HEK293 (cell line): ENCODE measurements around the gene MYMK.

Source experiments
- INSM2 ChIP-seq: fragments of 450-650 bp; formaldehyde crosslinking; IDR thresholded peaks from 2 replicates; pipeline ENCODE4 v1.5.1; 2016; ENCODE audit warnings: missing biosample characterization, missing genetic modification characterization
- ZNF239 ChIP-seq: fragments of 450-650 bp; formaldehyde crosslinking; IDR thresholded peaks from 2 replicates; pipeline ENCODE4 v1.5.1; 2016; ENCODE audit warnings: missing biosample characterization, missing genetic modification characterization
- ZNF404 ChIP-seq: fragments of 450-650 bp; formaldehyde crosslinking; IDR thresholded peaks from 2 replicates; pipeline ENCODE4 v1.5.1; 2017; ENCODE audit warnings: missing biosample characterization, missing genetic modification characterization
- ZNF501 ChIP-seq: fragments of 450-650 bp; formaldehyde crosslinking; IDR thresholded peaks from 2 replicates; pipeline ENCODE4 v1.5.1; 2016; ENCODE audit warnings: missing biosample characterization, missing genetic modification characterization
- ZNF561 ChIP-seq: fragments of 450-650 bp; IDR thresholded peaks from 2 replicates; pipeline ENCODE4 v1.5.1; 2018; ENCODE audit warnings: missing biosample characterization, missing genetic modification characterization, borderline replicate concordance
- TF ChIP-seq, protein P1 (sequence below): fragments of 450-650 bp; formaldehyde crosslinking; IDR thresholded peaks from 2 replicates; pipeline ENCODE4 v1.5.1; 2016; ENCODE audit warnings: missing biosample characterization, missing genetic modification characterization, borderline replicate concordance
- TF ChIP-seq, protein P2 (sequence below): fragments of 450-650 bp; formaldehyde crosslinking; IDR thresholded peaks from 2 replicates; pipeline ENCODE4 v1.5.1; 2016; ENCODE audit warnings: missing biosample characterization, missing genetic modification characterization
- TF ChIP-seq, protein P3 (sequence below): fragments of 450-650 bp; formaldehyde crosslinking; IDR thresholded peaks from 2 replicates; pipeline ENCODE4 v1.5.1; 2016; ENCODE audit warnings: missing biosample characterization, missing genetic modification characterization
- TF ChIP-seq, protein P4 (sequence below): fragments of 450-650 bp; IDR thresholded peaks from 2 replicates; pipeline ENCODE4 v1.5.1; 2018; ENCODE audit warnings: missing biosample characterization, mild to moderate bottlenecking, missing genetic modification characterization

GRCh38 chr9:133512253-133513213, 12.2 kb downstream of the MYMK start:
- TF ChIP-seq, protein P1, sequence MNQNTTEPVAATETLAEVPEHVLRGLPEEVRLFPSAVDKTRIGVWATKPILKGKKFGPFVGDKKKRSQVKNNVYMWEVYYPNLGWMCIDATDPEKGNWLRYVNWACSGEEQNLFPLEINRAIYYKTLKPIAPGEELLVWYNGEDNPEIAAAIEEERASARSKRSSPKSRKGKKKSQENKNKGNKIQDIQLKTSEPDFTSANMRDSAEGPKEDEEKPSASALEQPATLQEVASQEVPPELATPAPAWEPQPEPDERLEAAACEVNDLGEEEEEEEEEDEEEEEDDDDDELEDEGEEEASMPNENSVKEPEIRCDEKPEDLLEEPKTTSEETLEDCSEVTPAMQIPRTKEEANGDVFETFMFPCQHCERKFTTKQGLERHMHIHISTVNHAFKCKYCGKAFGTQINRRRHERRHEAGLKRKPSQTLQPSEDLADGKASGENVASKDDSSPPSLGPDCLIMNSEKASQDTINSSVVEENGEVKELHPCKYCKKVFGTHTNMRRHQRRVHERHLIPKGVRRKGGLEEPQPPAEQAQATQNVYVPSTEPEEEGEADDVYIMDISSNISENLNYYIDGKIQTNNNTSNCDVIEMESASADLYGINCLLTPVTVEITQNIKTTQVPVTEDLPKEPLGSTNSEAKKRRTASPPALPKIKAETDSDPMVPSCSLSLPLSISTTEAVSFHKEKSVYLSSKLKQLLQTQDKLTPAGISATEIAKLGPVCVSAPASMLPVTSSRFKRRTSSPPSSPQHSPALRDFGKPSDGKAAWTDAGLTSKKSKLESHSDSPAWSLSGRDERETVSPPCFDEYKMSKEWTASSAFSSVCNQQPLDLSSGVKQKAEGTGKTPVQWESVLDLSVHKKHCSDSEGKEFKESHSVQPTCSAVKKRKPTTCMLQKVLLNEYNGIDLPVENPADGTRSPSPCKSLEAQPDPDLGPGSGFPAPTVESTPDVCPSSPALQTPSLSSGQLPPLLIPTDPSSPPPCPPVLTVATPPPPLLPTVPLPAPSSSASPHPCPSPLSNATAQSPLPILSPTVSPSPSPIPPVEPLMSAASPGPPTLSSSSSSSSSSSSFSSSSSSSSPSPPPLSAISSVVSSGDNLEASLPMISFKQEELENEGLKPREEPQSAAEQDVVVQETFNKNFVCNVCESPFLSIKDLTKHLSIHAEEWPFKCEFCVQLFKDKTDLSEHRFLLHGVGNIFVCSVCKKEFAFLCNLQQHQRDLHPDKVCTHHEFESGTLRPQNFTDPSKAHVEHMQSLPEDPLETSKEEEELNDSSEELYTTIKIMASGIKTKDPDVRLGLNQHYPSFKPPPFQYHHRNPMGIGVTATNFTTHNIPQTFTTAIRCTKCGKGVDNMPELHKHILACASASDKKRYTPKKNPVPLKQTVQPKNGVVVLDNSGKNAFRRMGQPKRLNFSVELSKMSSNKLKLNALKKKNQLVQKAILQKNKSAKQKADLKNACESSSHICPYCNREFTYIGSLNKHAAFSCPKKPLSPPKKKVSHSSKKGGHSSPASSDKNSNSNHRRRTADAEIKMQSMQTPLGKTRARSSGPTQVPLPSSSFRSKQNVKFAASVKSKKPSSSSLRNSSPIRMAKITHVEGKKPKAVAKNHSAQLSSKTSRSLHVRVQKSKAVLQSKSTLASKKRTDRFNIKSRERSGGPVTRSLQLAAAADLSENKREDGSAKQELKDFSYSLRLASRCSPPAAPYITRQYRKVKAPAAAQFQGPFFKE (tag by site-specific recombination): no peak
- TF ChIP-seq, protein P2, sequence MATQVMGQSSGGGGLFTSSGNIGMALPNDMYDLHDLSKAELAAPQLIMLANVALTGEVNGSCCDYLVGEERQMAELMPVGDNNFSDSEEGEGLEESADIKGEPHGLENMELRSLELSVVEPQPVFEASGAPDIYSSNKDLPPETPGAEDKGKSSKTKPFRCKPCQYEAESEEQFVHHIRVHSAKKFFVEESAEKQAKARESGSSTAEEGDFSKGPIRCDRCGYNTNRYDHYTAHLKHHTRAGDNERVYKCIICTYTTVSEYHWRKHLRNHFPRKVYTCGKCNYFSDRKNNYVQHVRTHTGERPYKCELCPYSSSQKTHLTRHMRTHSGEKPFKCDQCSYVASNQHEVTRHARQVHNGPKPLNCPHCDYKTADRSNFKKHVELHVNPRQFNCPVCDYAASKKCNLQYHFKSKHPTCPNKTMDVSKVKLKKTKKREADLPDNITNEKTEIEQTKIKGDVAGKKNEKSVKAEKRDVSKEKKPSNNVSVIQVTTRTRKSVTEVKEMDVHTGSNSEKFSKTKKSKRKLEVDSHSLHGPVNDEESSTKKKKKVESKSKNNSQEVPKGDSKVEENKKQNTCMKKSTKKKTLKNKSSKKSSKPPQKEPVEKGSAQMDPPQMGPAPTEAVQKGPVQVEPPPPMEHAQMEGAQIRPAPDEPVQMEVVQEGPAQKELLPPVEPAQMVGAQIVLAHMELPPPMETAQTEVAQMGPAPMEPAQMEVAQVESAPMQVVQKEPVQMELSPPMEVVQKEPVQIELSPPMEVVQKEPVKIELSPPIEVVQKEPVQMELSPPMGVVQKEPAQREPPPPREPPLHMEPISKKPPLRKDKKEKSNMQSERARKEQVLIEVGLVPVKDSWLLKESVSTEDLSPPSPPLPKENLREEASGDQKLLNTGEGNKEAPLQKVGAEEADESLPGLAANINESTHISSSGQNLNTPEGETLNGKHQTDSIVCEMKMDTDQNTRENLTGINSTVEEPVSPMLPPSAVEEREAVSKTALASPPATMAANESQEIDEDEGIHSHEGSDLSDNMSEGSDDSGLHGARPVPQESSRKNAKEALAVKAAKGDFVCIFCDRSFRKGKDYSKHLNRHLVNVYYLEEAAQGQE (tag by site-specific recombination): no peak
- TF ChIP-seq, protein P3, sequence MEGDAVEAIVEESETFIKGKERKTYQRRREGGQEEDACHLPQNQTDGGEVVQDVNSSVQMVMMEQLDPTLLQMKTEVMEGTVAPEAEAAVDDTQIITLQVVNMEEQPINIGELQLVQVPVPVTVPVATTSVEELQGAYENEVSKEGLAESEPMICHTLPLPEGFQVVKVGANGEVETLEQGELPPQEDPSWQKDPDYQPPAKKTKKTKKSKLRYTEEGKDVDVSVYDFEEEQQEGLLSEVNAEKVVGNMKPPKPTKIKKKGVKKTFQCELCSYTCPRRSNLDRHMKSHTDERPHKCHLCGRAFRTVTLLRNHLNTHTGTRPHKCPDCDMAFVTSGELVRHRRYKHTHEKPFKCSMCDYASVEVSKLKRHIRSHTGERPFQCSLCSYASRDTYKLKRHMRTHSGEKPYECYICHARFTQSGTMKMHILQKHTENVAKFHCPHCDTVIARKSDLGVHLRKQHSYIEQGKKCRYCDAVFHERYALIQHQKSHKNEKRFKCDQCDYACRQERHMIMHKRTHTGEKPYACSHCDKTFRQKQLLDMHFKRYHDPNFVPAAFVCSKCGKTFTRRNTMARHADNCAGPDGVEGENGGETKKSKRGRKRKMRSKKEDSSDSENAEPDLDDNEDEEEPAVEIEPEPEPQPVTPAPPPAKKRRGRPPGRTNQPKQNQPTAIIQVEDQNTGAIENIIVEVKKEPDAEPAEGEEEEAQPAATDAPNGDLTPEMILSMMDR: no peak
- TF ChIP-seq, protein P4, sequence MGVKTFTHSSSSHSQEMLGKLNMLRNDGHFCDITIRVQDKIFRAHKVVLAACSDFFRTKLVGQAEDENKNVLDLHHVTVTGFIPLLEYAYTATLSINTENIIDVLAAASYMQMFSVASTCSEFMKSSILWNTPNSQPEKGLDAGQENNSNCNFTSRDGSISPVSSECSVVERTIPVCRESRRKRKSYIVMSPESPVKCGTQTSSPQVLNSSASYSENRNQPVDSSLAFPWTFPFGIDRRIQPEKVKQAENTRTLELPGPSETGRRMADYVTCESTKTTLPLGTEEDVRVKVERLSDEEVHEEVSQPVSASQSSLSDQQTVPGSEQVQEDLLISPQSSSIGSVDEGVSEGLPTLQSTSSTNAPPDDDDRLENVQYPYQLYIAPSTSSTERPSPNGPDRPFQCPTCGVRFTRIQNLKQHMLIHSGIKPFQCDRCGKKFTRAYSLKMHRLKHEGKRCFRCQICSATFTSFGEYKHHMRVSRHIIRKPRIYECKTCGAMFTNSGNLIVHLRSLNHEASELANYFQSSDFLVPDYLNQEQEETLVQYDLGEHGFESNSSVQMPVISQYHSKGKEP (tag by site-specific recombination): no peak
- TF ChIP-seq ZNF239 (tag by site-specific recombination): no peak
- TF ChIP-seq INSM2 (tag by site-specific recombination): no peak
- TF ChIP-seq ZNF561: no peak
- no peak for TF ChIP-seq ZNF501
- TF ChIP-seq ZNF404 (tag by site-specific recombination): no peak
